ENCODE measurements around the gene TMEM121B.

DNA sequence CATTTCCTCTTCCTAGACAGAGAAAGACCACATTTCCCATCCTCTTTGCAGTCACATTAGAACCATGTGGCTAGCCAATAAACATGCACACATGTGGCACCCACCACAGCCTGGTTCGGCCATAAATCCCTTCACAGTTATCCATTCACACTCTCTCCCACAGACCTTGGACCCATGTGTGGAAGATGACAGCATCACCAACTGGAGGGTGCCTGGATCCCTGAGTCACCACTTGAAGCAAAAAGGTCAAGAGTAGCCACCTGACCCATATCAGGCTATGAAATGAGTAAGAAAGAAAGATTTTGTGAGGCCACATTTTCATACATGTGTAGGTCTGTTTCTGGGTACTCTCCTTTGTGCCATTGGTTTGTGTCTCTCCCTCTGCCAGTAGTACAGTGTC is 9.0 kb upstream of the TMEM121B start:
- TF ChIP-seq TEAD4 (IDR thresholded peaks at IDR 0.05; ENCODE audit: borderline replicate concordance, insufficient read depth) (no peak), POLR2AphosphoS5 (IDR thresholded peaks at IDR 0.05; ENCODE audit: low read depth, low read length) (no peak), CHD2 (IDR thresholded peaks at IDR 0.05; ENCODE audit: low read length, partially characterized antibody) (no peak), EZH2phosphoT487 (IDR thresholded peaks at IDR 0.05; ENCODE audit: borderline replicate concordance, low read depth) (no peak), TCF12 (IDR thresholded peaks at IDR 0.05) (no peak), SMC3 (IDR thresholded peaks at IDR 0.05; ENCODE audit: low read depth, low read length) (no peak), YY1 (IDR thresholded peaks at IDR 0.05; ENCODE audit: low read depth) (no peak), GABPA (IDR thresholded peaks at IDR 0.05; ENCODE audit: low read depth) (no peak), RFX5 (IDR thresholded peaks at IDR 0.05; ENCODE audit: low read length) (no peak)
- TF ChIP-seq, protein P1, sequence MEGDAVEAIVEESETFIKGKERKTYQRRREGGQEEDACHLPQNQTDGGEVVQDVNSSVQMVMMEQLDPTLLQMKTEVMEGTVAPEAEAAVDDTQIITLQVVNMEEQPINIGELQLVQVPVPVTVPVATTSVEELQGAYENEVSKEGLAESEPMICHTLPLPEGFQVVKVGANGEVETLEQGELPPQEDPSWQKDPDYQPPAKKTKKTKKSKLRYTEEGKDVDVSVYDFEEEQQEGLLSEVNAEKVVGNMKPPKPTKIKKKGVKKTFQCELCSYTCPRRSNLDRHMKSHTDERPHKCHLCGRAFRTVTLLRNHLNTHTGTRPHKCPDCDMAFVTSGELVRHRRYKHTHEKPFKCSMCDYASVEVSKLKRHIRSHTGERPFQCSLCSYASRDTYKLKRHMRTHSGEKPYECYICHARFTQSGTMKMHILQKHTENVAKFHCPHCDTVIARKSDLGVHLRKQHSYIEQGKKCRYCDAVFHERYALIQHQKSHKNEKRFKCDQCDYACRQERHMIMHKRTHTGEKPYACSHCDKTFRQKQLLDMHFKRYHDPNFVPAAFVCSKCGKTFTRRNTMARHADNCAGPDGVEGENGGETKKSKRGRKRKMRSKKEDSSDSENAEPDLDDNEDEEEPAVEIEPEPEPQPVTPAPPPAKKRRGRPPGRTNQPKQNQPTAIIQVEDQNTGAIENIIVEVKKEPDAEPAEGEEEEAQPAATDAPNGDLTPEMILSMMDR (IDR thresholded peaks at IDR 0.05), result no peak
